H1 (cell line): ENCODE measurements around the gene TM4SF18. TPM values are rescaled to one million over a fixed set of nuclear protein-coding genes. Genes with fewer than 3 reads are reported as not detected.

Source experiments
- CBX5 ChIP-seq: fragments of 300-800, 300-1000 bp; sonication (generic); IDR thresholded peaks from 2 replicates; pipeline ENCODE4 v1.7.1; 2016; ENCODE audit warnings: antibody characterized with exemption, low read length, low read depth
- polyA plus RNA-seq, 7 experiments: library from polyadenylated mRNA; depleted of rRNA in 3 of 7; stranded (reverse) in 5 of 7; unstranded in 2 of 7; fragments of >200 nt in 5 of 7; fragments of 200-250 nt in 2 of 7; gene quantifications; 1 replicate in 5 of 7; 2 replicates in 1 of 7; 4 replicates in 1 of 7; pipeline versions ENCODE4 v1.2.1 to v1.2.3, GENCODE V29; 2011 to 2013; ENCODE audit warnings: missing spikeins in 2 of 7, mixed read lengths in 2 of 7
- total RNA-seq: library from RNA; stranded (reverse); fragmentation: NEBNext Ultra II Directional; extraction: Animal tissue kit (Norgen Biotek cat#: 25700); gene quantifications from 2 replicates; pipeline ENCODE4 v1.2.1, GENCODE V29; 2021

The TM4SF18 gene
- total and polyA plus RNA-seq, 2 of the 8 experiments (the other 6 are each of a cell fraction or from before 2014, with no cell fraction given) = 2.9 to 13.6 TPM

GRCh38 chr3:149292666-149293065, 40.8 kb downstream of the TM4SF18 start (continued):
- TF ChIP-seq CBX5 = no peak
